CD4-positive, alpha-beta T cell (primary cell): Measurements from ENCODE around the gene HIF1AN. TPM values are rescaled to one million over a fixed set of nuclear protein-coding genes. Genes with fewer than 3 reads are reported as not detected.
"Not testable (repeated sequence)": the region's sequence is repeated elsewhere in the genome, so short reads cannot be mapped to it uniquely, and the experiment has no call there.

ENCODE experiments used
- ATAC-seq: fragments of 200-7000 bp; cut with Tn5 transposase; one replicate; pipeline ENCODE4 v1.10.0; 2022; ENCODE audit warnings: mild to moderate bottlenecking; ENCODE audit not compliant: poor library complexity
- CTCF ChIA-PET: fragments of 350-600 bp; sonication (Branson Sonifier 250); formaldehyde crosslinking; loops from one replicate; lab custom pipeline; 2021; ENCODE audit warnings: antibody characterized with exemption, inconsistent platforms; lab: Charles Lee
- POLR2A ChIA-PET: fragments of 350-600 bp; sonication (Branson Sonifier 250); formaldehyde crosslinking; loops from one replicate; lab custom pipeline; 2021; ENCODE audit warnings: antibody characterized with exemption, inconsistent platforms; lab: Charles Lee
- DNase-seq, 14 experiments: peaks; one replicate each; pipeline ENCODE4 v3.0.0-alpha.2; 2013 to 2020; ENCODE audit warnings: mixed read lengths in 2 of 14
- H3K27ac ChIP-seq, 2 donors: one replicate each; pipeline versions ENCODE4 v1.5.1 to v1.7.0; 2013; ENCODE audit warnings: low read length in 2 of 2, low read depth in 1 of 2, mild to moderate bottlenecking in 1 of 2
- H3K27me3 ChIP-seq, 2 experiments: 1 replicate in 1 of 2; 2 replicates in 1 of 2; pipeline versions ENCODE4 v1.6.1 to v1.7.0; 2013; ENCODE audit warnings: low read length in 2 of 2, control low read depth in 1 of 2, mild to moderate bottlenecking in 1 of 2, moderate library complexity in 1 of 2; ENCODE audit not compliant: insufficient read depth in 2 of 2, control insufficient read depth in 1 of 2
- H3K36me3 ChIP-seq: one replicate; pipeline ENCODE4 v1.6.1; 2013; ENCODE audit warnings: low read length, control low read depth; ENCODE audit not compliant: insufficient read depth
- H3K4me1 ChIP-seq: one replicate; pipeline ENCODE4 v1.6.1; 2013; ENCODE audit warnings: low read length, control low read depth; ENCODE audit not compliant: insufficient read depth
- H3K4me3 ChIP-seq: one replicate; pipeline ENCODE4 v1.5.1; 2013; ENCODE audit warnings: mild to moderate bottlenecking, low read length, moderate library complexity
- H3K9me3 ChIP-seq, 2 experiments: 1 replicate in 1 of 2; 2 replicates in 1 of 2; pipeline versions ENCODE4 v1.6.1 to v1.7.0; 2013; ENCODE audit warnings: low read length in 2 of 2, mild to moderate bottlenecking in 2 of 2, control low read depth in 1 of 2, moderate library complexity in 1 of 2; ENCODE audit not compliant: control insufficient read depth in 1 of 2, insufficient read depth in 1 of 2
- H3K27ac Mint-ChIP-seq: one replicate; pipeline ENCODE4 v1.8.0; 2020; ENCODE audit warnings: mixed read lengths
- H3K27me3 Mint-ChIP-seq: one replicate; pipeline ENCODE4 v1.8.0; 2021; ENCODE audit warnings: mixed read lengths
- H3K36me3 Mint-ChIP-seq: one replicate; pipeline ENCODE4 v1.8.0; 2021; ENCODE audit warnings: low read depth, mixed read lengths
- H3K4me1 Mint-ChIP-seq: one replicate; pipeline ENCODE4 v1.8.0; 2021; ENCODE audit warnings: low read depth, mixed read lengths
- H3K4me3 Mint-ChIP-seq: one replicate; pipeline ENCODE4 v1.8.0; 2020; ENCODE audit warnings: mild to moderate bottlenecking, mixed read lengths
- H3K9me3 Mint-ChIP-seq: one replicate; pipeline ENCODE4 v1.8.0; 2020; ENCODE audit warnings: mixed read lengths
- intact Hi-C, 2 experiments: fragments of 100-400 bp; cut with DNase I in 1 of 2; cut with micrococcal nuclease in 1 of 2; formaldehyde crosslinking; loops; one replicate each; pipeline versions ENCODE4 v1.15.1 to v1.9.0; 2023 to 2025; cut with DNase I, micrococcal nuclease
- total RNA-seq, 174 experiments: library from RNA in 2 of 174; stranded (reverse) in 2 of 174; gene quantifications; one replicate each; pipeline ENCODE4 v1.2.3 and lab custom pipeline; 2021 to 2026
- TF ChIP-seq, protein P1 (sequence below): fragments of 200-600 bp; IDR thresholded peaks from one replicate; pipeline ENCODE4 v1.8.0; 2022; ENCODE audit warnings: antibody characterized with exemption, mild to moderate bottlenecking

The HIF1AN gene
- total RNA-seq, 2 experiments from 2014 or later: 29.7 to 30.5 TPM

DNA sequence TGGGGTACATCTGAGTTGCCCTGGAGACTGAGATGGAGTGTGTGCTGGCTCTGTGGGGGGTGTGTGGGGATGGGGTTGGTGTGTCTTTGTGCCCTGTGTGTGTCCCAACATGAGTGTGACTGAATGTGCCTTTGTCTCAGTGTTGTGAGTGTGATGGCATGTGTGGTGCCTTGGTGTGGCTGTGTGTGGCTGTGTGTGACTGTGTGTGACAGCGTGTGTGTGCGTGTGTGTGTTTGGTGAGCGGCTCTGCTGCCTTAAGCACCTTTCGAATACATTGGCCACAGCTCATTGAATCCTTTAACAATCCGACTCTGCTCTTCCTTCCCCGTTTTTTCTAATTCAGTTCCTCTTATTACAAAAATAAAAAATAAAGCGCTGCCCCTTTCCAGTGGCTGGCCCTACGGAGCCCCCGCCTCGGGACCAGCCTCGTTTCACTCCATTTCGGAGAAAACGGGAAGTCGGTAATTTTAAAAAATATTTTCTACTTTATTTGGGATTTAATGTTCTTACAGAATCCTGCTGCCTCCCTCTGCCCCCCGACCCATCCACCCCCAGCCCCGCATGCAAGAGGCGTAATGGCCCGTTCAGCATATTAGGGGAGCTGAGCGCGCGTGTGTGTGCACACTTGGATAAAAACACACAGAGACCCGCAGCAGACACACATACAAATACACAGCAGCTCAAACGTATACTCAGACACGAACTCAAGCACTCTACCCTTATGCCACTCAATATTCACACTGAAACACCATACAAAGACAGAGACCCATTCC, 35.5 kb downstream of the HIF1AN start:
- H3K27me3 Mint-ChIP-seq: peaks cover 30% of the 10 kb centered on the region
- no peak overlapping the region for H3K27ac Mint-ChIP-seq
- H3K36me3 Mint-ChIP-seq: no peaks in the 10 kb centered on the region
- H3K4me3 ChIP-seq: no peak overlapping the region
- no peak overlapping the region for H3K27ac ChIP-seq
- H3K9me3 Mint-ChIP-seq: no peaks in the 10 kb centered on the region
- ChIA-PET POLR2A (no interaction called here), CTCF (interaction anchor here (1.7 kb wide), 1 partner anchor 9 kb away, joined by 5 read pairs; no protein-coding TSS in a partner anchor)
- no peak overlapping the region for H3K4me3 Mint-ChIP-seq
- H3K27me3 ChIP-seq: peaks cover 30 to 46% of the 10 kb centered on the region in 2 experiments
- no peaks in the 10 kb centered on the region for H3K36me3 ChIP-seq
- H3K4me1 ChIP-seq: peaks cover 6% of the 10 kb centered on the region
- ATAC-seq (no peak), DNase-seq (no peak)
- H3K9me3 ChIP-seq: peaks cover 0 to 5% of the 10 kb centered on the region in 2 experiments
- TF ChIP-seq, protein P1, sequence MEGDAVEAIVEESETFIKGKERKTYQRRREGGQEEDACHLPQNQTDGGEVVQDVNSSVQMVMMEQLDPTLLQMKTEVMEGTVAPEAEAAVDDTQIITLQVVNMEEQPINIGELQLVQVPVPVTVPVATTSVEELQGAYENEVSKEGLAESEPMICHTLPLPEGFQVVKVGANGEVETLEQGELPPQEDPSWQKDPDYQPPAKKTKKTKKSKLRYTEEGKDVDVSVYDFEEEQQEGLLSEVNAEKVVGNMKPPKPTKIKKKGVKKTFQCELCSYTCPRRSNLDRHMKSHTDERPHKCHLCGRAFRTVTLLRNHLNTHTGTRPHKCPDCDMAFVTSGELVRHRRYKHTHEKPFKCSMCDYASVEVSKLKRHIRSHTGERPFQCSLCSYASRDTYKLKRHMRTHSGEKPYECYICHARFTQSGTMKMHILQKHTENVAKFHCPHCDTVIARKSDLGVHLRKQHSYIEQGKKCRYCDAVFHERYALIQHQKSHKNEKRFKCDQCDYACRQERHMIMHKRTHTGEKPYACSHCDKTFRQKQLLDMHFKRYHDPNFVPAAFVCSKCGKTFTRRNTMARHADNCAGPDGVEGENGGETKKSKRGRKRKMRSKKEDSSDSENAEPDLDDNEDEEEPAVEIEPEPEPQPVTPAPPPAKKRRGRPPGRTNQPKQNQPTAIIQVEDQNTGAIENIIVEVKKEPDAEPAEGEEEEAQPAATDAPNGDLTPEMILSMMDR: no peak
- no peaks in the 10 kb centered on the region for H3K4me1 Mint-ChIP-seq
- intact Hi-C loops: no loop called here

DNA sequence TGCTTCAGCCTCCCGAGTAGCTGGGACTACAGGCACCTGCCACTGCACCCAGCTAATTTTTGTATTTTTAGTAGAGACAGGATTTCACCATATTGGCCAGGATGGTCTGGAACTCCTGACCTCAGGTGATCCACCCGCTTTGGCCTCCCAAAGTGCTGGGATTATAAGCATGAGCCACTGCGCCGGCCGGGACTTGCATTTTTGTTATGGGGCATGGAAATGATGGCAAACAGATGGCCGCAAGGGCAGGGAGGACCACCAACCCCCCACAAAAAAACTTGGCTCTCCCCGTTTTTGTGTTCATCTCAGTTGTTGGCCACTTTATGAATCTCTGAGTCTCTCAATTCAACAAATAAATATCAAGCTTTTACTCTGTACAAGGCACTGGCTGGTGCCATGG, 39.4 kb downstream of the HIF1AN start:
- H3K27ac Mint-ChIP-seq, H3K9me3 ChIP-seq, H3K4me3 ChIP-seq, H3K4me1 Mint-ChIP-seq, H3K36me3 Mint-ChIP-seq, DNase-seq, POLR2A ChIA-PET, H3K36me3 ChIP-seq, H3K4me3 Mint-ChIP-seq, CTCF ChIA-PET, H3K9me3 Mint-ChIP-seq, intact Hi-C loops, ATAC-seq, H3K27ac ChIP-seq, H3K4me1 ChIP-seq: not testable (repeated sequence)
- peaks cover 60% of the 10 kb centered on the region for H3K27me3 Mint-ChIP-seq
- H3K27me3 ChIP-seq: peaks cover 8 to 10% of the 10 kb centered on the region in 2 experiments

DNA sequence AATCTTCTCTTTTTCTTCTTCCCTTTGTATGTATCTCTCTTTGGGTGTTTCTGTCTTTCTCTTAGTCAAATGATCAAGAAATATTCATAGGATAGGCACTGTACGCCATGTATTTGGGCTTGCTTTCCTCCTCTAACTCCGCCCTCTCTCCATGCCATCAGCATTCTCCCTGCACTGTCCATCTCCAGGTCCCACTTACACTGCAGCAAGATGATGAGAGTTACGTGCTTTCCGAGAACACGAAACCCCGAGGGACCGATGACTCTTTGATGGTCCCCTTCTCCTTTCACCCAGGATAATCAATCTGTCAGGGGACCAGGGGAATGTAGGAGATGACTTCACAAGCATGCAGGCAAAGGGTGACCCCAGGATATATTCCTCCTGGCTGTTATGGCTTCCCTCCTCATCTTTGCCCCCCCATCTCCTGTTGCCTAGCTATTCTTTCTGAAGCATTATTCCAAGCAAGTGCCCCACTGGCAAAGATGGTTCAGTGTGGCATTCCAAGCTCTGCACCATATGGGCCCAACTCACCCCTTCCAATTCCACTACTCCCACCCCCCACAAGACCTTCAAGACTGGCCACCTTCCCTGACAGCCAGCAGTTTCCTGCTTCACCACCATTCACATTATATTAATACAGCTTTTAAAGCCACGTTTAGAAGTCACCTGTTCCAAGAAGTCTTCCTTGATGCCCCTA, 40.0 kb downstream of the HIF1AN start:
- Mint-ChIP-seq H3K36me3 (no peaks in the 10 kb centered on the region), H3K27me3 (peaks cover 60% of the 10 kb centered on the region), H3K27ac (no peak overlapping the region), H3K9me3 (no peaks in the 10 kb centered on the region), H3K4me3 (no peak overlapping the region), H3K4me1 (no peaks in the 10 kb centered on the region)
- CTCF ChIA-PET: no interaction called here
- H3K36me3 ChIP-seq: no peaks in the 10 kb centered on the region
- no peak overlapping the region for H3K4me3 ChIP-seq
- H3K9me3 ChIP-seq: no peaks in the 10 kb centered on the region
- ATAC-seq: no peak
- intact Hi-C loops: no loop called here
- POLR2A ChIA-PET: no interaction called here
- TF ChIP-seq, protein P1: no peak
- no peak for DNase-seq
- no peaks in the 10 kb centered on the region for H3K4me1 ChIP-seq
- peaks cover 5 to 8% of the 10 kb centered on the region in 2 experiments for H3K27me3 ChIP-seq
- H3K27ac ChIP-seq: no peak overlapping the region
